Lung (tissue), 12 donors: ENCODE data around the gene RBX1. TPM values are rescaled to one million over a fixed set of nuclear protein-coding genes. Genes with fewer than 3 reads are reported as not detected.

Experiments used
- ATAC-seq: fragments of 200-7000 bp; cut with Tn5 transposase; one replicate; pipeline ENCODE4 v1.9.1; 2020; ENCODE audit warnings: moderate number of reproducible peaks; ENCODE audit not compliant: insufficient read depth, low FRiP score
- DNase-seq, 3 donors: peaks; one replicate each; pipeline ENCODE4 v3.0.0-alpha.2; 2013 to 2017
- H3K27ac ChIP-seq, 2 donors: one replicate each; pipeline ENCODE4 v1.5.1; 2013; ENCODE audit warnings: mild to moderate bottlenecking in 2 of 2, moderate library complexity in 2 of 2, control low read depth in 1 of 2, inconsistent platforms in 1 of 2, low read depth in 1 of 2, low read length in 1 of 2
- H3K27me3 ChIP-seq, 3 donors: one replicate each; pipeline ENCODE4 v1.5.1; 2013; ENCODE audit warnings: low read length in 2 of 3; ENCODE audit not compliant: control insufficient read depth in 3 of 3, insufficient read depth in 3 of 3
- H3K36me3 ChIP-seq, 4 donors: one replicate each; pipeline ENCODE4 v1.5.1; 2013; ENCODE audit warnings: low read length in 4 of 4, mild to moderate bottlenecking in 1 of 4, moderate library complexity in 1 of 4; ENCODE audit not compliant: control insufficient read depth in 4 of 4, insufficient read depth in 4 of 4
- H3K4me1 ChIP-seq, 5 donors: one replicate each; pipeline ENCODE4 v1.5.1; 2013; ENCODE audit warnings: low read length in 5 of 5, mild to moderate bottlenecking in 2 of 5, moderate library complexity in 1 of 5; ENCODE audit not compliant: control insufficient read depth in 5 of 5, insufficient read depth in 5 of 5
- H3K4me3 ChIP-seq: one replicate; pipeline ENCODE4 v1.5.1; 2013; ENCODE audit warnings: mild to moderate bottlenecking, control low read depth, moderate library complexity
- H3K9ac ChIP-seq, 2 donors: one replicate each; pipeline ENCODE4 v1.5.1; 2013; ENCODE audit warnings: low read length in 2 of 2, control low read depth in 1 of 2; ENCODE audit not compliant: insufficient read depth in 1 of 2
- H3K9me3 ChIP-seq, 4 donors: one replicate each; pipeline ENCODE4 v1.5.1; 2013; ENCODE audit warnings: low read length in 3 of 4, mild to moderate bottlenecking in 1 of 4, moderate library complexity in 1 of 4; ENCODE audit not compliant: control insufficient read depth in 4 of 4, insufficient read depth in 3 of 4
- WGBS, 2 donors: extraction: QIAGEN DNeasy Blood & Tissue Kit; methylation state at CpG; one replicate each; pipeline ENCODE4 v1.1.7; 2013; 5-methylcytosine and 5-hydroxymethylcytosine counted together
- polyA plus RNA-seq, 2 donors: library from polyadenylated mRNA; stranded (reverse); fragments of 200-250 nt; gene quantifications; one replicate each; pipeline ENCODE4 v1.2.1, GENCODE V29; 2013
- total RNA-seq, 2 donors: library from RNA; depleted of rRNA in 1 of 2; stranded (reverse); fragments of >200 nt in 1 of 2; gene quantifications; one replicate each; pipeline ENCODE4 v1.2.1, GENCODE V29; 2014 to 2021
- TF ChIP-seq, protein P1 (sequence below): IDR thresholded peaks from 2 replicates; pipeline ENCODE4 v1.5.1; 2012; ENCODE audit warnings: mild to moderate bottlenecking; ENCODE audit errors: control extremely low read depth, extremely low read depth
- donor health status: control.
- donor health status: control.
- donor health status: Bipolar disorder and iron deficiency.
- donor health status: healthy.
- donor health status: DM: yes; HTN: yes; CAD: no.

The RBX1 gene
- total and polyA plus RNA-seq, 4 donors = 44.8 to 144 (median 64.0) TPM

GRCh38 chr22:41009222-41009948 lies 58.2 kb downstream of the RBX1 start:
- 20 to 45% methylated on average over 5 of the region's 5 CpGs for WGBS, 2 donors
- TF ChIP-seq, protein P1, sequence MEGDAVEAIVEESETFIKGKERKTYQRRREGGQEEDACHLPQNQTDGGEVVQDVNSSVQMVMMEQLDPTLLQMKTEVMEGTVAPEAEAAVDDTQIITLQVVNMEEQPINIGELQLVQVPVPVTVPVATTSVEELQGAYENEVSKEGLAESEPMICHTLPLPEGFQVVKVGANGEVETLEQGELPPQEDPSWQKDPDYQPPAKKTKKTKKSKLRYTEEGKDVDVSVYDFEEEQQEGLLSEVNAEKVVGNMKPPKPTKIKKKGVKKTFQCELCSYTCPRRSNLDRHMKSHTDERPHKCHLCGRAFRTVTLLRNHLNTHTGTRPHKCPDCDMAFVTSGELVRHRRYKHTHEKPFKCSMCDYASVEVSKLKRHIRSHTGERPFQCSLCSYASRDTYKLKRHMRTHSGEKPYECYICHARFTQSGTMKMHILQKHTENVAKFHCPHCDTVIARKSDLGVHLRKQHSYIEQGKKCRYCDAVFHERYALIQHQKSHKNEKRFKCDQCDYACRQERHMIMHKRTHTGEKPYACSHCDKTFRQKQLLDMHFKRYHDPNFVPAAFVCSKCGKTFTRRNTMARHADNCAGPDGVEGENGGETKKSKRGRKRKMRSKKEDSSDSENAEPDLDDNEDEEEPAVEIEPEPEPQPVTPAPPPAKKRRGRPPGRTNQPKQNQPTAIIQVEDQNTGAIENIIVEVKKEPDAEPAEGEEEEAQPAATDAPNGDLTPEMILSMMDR = no peak
- no peak overlapping the region for H3K27ac ChIP-seq
- H3K27me3 ChIP-seq = no peaks in the 10 kb centered on the region
- H3K9me3 ChIP-seq = no peaks in the 10 kb centered on the region
- DNase-seq (no peak), ATAC-seq (no peak)
- no peak overlapping the region for H3K4me3 ChIP-seq
- no peaks in the 10 kb centered on the region for H3K36me3 ChIP-seq
- no peaks in the 10 kb centered on the region for H3K4me1 ChIP-seq
- no peak overlapping the region for H3K9ac ChIP-seq

DNA sequence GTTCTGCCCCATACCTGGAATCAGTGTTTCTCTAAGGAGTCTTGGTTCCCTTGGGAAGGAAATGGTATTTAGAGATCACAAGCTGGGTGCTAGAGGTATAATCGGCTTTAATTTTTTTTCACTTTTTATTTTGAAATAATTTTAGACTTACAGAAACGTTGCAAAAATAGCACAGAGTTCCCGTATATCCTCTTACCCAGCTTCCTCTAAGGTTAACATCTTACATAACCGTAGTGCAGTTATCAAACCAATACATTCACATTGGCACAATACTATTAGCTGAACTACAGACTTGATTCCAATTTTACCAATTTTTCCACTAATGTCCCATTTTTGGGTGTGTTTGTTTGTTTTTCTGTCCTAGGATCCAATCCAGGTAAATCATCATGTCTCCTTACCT lies 63.8 kb downstream of the RBX1 start:
- no peaks in the 10 kb centered on the region for H3K36me3 ChIP-seq
- TF ChIP-seq, protein P1 = no peak

DNA sequence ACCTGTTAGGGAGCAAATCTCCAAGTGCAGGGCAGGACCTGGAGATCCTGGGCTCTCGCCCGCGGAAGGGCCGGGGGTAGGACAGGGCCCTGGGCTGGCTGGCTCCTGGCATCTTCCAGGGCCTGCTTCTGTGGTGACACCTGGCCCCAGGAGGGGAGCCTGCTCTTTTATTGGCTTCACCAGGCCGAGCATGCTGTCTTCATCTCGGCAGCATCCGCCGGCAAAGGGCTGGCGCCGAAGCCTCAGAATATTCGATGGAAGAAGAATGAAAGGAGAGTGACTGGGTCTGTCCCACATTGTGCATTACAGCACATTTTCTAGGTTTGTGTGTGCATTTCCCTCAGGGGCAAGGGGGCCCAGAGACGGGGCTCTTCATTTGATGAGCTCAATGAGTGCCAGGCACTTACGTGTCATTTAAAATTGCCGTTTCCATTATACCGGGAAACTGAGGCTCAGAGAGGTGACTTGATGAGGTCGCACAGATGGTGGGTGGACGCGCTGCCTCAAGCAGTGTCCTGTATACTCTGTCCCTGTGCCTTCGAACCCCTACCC lies 70.0 kb downstream of the RBX1 start:
- WGBS, 2 donors = 35 to 40% methylated on average over 19 of the region's 19 CpGs
- Histone ChIP-seq H3K4me3 (peak overlapping the region; percentile 68), H3K27me3 (no peaks in the 10 kb centered on the region), H3K27ac (peak overlapping the region; percentile 98 to 100), H3K9me3 (no peaks in the 10 kb centered on the region), H3K36me3 (no peaks in the 10 kb centered on the region), H3K4me1 (peaks cover 0 to 14% (median 0%) of the 10 kb centered on the region in 5 donors), H3K9ac (peak overlapping the region; percentile 73)
- DNase-seq = peak in 1 of 3 donors; percentile 24
- TF ChIP-seq, protein P1 = no peak
- no peak for ATAC-seq

More for the DNA sequence above, 63.8 kb downstream of the RBX1 start:
- H3K9ac ChIP-seq = no peak overlapping the region
- WGBS, 2 donors = 27 to 51% methylated on average over 4 of the region's 4 CpGs
- H3K27ac ChIP-seq = no peak overlapping the region
- no peak overlapping the region for H3K4me3 ChIP-seq
- H3K4me1 ChIP-seq = no peaks in the 10 kb centered on the region
- no peaks in the 10 kb centered on the region for H3K27me3 ChIP-seq
- ATAC-seq = no peak
- H3K9me3 ChIP-seq = no peaks in the 10 kb centered on the region
- no peak for DNase-seq
